Measurements from ENCODE around the gene TREM2. TPM values are rescaled to one million over a fixed set of nuclear protein-coding genes. Genes with fewer than 3 reads are reported as not detected.

Gene TREM2
- total RNA-seq, 1 donor from 2014 or later: 5.2 TPM

- TF ChIP-seq POLR2A (IDR thresholded peaks at IDR 0.05): no peak
- TF ChIP-seq POLR2AphosphoS5 (IDR thresholded peaks at IDR 0.05; ENCODE audit: insufficient read depth in 1 of 2, low read depth in 1 of 2): no peak
- TF ChIP-seq, protein P1, sequence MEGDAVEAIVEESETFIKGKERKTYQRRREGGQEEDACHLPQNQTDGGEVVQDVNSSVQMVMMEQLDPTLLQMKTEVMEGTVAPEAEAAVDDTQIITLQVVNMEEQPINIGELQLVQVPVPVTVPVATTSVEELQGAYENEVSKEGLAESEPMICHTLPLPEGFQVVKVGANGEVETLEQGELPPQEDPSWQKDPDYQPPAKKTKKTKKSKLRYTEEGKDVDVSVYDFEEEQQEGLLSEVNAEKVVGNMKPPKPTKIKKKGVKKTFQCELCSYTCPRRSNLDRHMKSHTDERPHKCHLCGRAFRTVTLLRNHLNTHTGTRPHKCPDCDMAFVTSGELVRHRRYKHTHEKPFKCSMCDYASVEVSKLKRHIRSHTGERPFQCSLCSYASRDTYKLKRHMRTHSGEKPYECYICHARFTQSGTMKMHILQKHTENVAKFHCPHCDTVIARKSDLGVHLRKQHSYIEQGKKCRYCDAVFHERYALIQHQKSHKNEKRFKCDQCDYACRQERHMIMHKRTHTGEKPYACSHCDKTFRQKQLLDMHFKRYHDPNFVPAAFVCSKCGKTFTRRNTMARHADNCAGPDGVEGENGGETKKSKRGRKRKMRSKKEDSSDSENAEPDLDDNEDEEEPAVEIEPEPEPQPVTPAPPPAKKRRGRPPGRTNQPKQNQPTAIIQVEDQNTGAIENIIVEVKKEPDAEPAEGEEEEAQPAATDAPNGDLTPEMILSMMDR (IDR thresholded peaks at IDR 0.05): no peak
- Histone ChIP-seq H3K4me1 (no peaks in the 10 kb centered on the region), H3K4me3 (no peak overlapping the region), H3K36me3 (no peaks in the 10 kb centered on the region), H3K27ac (no peak overlapping the region), H3K9me3 (no peaks in the 10 kb centered on the region), H3K27me3 (no peaks in the 10 kb centered on the region)
- peak in 1 of 2 donors; percentile 44 for DNase-seq (ENCODE audit: extremely low spot score in 2 of 2)
- intact Hi-C loops (cut with DNase I): no loop called here
Measured at GRCh38 chr6:41197234-41197633, 34.3 kb upstream of the TREM2 start.

DNA sequence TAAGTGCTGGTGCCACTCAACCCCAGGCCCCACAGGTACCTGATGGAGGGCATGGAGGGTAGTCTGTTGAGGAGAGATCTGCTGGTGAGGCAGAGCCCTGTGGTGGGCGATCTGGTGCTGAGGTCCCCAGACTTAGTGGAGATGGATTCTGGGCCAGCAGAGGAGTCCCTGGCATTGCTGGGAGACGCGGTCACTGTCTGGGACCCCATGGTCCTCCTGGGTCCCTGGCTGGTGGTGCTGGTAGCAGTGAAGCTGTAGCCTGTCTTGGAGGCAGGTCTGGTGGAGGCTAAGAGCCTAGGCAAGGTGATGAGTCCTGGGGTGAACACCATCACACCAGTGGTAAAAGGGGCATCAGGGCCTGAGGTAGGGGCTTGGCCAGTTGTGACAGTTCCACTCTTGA is 31.5 kb upstream of the TREM2 start:
- DNase-seq (ENCODE audit: extremely low spot score in 2 of 2): no peak
- no peaks in the 10 kb centered on the region for H3K36me3 ChIP-seq
- no peak overlapping the region for H3K27ac ChIP-seq
- no peaks in the 10 kb centered on the region for H3K9me3 ChIP-seq
- no peak overlapping the region for H3K4me3 ChIP-seq
- no peaks in the 10 kb centered on the region for H3K4me1 ChIP-seq
- H3K27me3 ChIP-seq: no peaks in the 10 kb centered on the region
- TF ChIP-seq, protein P1 (IDR thresholded peaks at IDR 0.05): no peak
- no peak for TF ChIP-seq POLR2A (IDR thresholded peaks at IDR 0.05)
- no peak for TF ChIP-seq POLR2AphosphoS5 (IDR thresholded peaks at IDR 0.05; ENCODE audit: insufficient read depth in 1 of 2, low read depth in 1 of 2)
- intact Hi-C loops (cut with DNase I): no loop called here

- Histone ChIP-seq H3K36me3 (no peaks in the 10 kb centered on the region), H3K27me3 (no peaks in the 10 kb centered on the region), H3K4me1 (no peaks in the 10 kb centered on the region), H3K4me3 (no peak overlapping the region), H3K27ac (no peak overlapping the region), H3K9me3 (no peaks in the 10 kb centered on the region)
- intact Hi-C loops (cut with DNase I): no loop called here
- TF ChIP-seq POLR2AphosphoS5 (IDR thresholded peaks at IDR 0.05; ENCODE audit: insufficient read depth in 1 of 2, low read depth in 1 of 2) (no peak), POLR2A (IDR thresholded peaks at IDR 0.05) (no peak)
- TF ChIP-seq, protein P1 (IDR thresholded peaks at IDR 0.05): no peak
- peak in 1 of 2 donors; percentile 18 for DNase-seq (ENCODE audit: extremely low spot score in 2 of 2)
Measured at GRCh38 chr6:41193884-41194283, 31.0 kb upstream of the TREM2 start.

DNA sequence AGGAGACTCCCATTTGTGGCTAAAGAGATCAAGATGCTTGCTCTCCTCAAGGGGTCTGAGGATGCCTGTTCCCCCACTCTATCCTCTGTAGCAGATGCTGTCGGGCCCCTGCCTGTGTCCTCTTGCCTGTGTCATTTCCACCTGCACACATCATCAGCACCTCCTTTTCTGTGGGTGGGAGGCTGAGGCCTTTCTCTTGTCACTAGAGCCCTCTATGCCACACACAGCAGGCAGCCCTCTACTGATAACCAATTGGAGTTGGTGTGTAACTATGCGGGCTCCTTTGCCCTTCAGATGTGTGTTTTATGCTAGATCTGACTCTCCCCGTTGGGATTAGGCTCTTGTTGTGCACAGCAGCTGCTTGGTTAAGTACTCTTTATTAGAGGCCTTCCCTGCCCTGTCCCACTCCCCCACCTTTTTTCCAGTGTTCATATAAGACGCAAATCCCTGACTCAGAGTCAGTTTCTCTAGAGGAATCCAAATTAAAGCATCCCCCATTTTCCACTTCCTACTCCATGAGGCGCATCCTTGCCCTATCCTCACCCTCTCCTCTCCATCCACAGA is 30.3 kb upstream of the TREM2 start:
- no peaks in the 10 kb centered on the region for H3K9me3 ChIP-seq
- no peak overlapping the region for H3K27ac ChIP-seq
- H3K4me3 ChIP-seq: no peak overlapping the region
- H3K27me3 ChIP-seq: no peaks in the 10 kb centered on the region
- TF ChIP-seq POLR2AphosphoS5 (IDR thresholded peaks at IDR 0.05; ENCODE audit: insufficient read depth in 1 of 2, low read depth in 1 of 2): no peak
- TF ChIP-seq POLR2A (IDR thresholded peaks at IDR 0.05): no peak
- TF ChIP-seq, protein P1 (IDR thresholded peaks at IDR 0.05): no peak
- intact Hi-C loops (cut with DNase I): no loop called here
- H3K36me3 ChIP-seq: no peaks in the 10 kb centered on the region
- no peaks in the 10 kb centered on the region for H3K4me1 ChIP-seq
- DNase-seq (ENCODE audit: extremely low spot score in 2 of 2): peak in 1 of 2 donors; percentile 44

DNA sequence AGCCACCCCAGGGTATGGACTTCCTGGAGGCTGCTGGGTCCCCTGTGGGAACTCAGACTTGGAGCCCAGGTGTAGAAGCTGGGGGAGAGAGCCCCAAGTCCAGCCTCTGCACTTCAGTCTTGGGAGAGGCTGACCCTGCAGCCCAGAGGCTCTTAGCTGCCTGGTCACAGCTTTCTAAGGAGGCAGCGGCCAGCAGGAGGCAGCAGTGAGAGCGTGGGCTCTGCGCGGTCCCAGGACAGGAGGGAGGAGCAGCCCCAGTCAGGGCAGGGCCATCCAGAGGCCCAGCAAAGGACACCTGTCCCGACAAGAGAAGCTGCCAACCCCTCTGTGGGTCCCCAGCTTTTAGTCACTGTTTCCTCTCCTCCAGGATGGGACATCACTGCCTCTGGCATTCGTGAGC is 28.7 kb upstream of the TREM2 start:
- no peaks in the 10 kb centered on the region for H3K9me3 ChIP-seq
- TF ChIP-seq POLR2A (IDR thresholded peaks at IDR 0.05): no peak
- TF ChIP-seq POLR2AphosphoS5 (IDR thresholded peaks at IDR 0.05; ENCODE audit: insufficient read depth in 1 of 2, low read depth in 1 of 2): no peak
- TF ChIP-seq, protein P1 (IDR thresholded peaks at IDR 0.05): no peak
- H3K4me1 ChIP-seq: no peaks in the 10 kb centered on the region
- H3K27me3 ChIP-seq: no peaks in the 10 kb centered on the region
- H3K4me3 ChIP-seq: no peak overlapping the region
- no peaks in the 10 kb centered on the region for H3K36me3 ChIP-seq
- DNase-seq (ENCODE audit: extremely low spot score in 2 of 2): no peak
- intact Hi-C loops (cut with DNase I): no loop called here
- no peak overlapping the region for H3K27ac ChIP-seq
